ENCODE measurements around the gene MRPL46. TPM values are rescaled to one million over a fixed set of nuclear protein-coding genes. Genes with fewer than 3 reads are reported as not detected.
"Not testable (repeated sequence)": the region's sequence is repeated elsewhere in the genome, so short reads cannot be mapped to it uniquely, and the experiment has no call there.

MRPL46 gene
- total RNA-seq, 1 donor from 2014 or later = 25.9 TPM

- peaks cover 10% of the 10 kb centered on the region for H3K4me1 Mint-ChIP-seq
- H3K36me3 Mint-ChIP-seq (ENCODE audit: low read depth) = no peaks in the 10 kb centered on the region
- no peak for TF ChIP-seq CTCF (conservative IDR thresholded peaks at IDR 0.05)
- peaks cover 11% of the 10 kb centered on the region for H3K27me3 Mint-ChIP-seq (ENCODE audit: low read depth)
- H3K9me3 Mint-ChIP-seq = no peaks in the 10 kb centered on the region
- no peak overlapping the region for H3K27ac Mint-ChIP-seq (ENCODE audit: unreplicated experiment)
- no peak for DNase-seq (ENCODE audit: low read depth, low spot score)
- H3K4me3 Mint-ChIP-seq = no peak overlapping the region
These were observed 12.0 kb upstream of the MRPL46 start for GRCh38 chr15:88479169-88479568.

- TF ChIP-seq CTCF (conservative IDR thresholded peaks at IDR 0.05) = no peak
- no peaks in the 10 kb centered on the region for H3K9me3 Mint-ChIP-seq
- no peak for DNase-seq (ENCODE audit: low read depth, low spot score)
- H3K27ac Mint-ChIP-seq (ENCODE audit: unreplicated experiment) = no peak overlapping the region
- H3K4me3 Mint-ChIP-seq = no peak overlapping the region
- H3K27me3 Mint-ChIP-seq (ENCODE audit: low read depth) = peaks cover 6% of the 10 kb centered on the region
- H3K4me1 Mint-ChIP-seq = peaks cover 4% of the 10 kb centered on the region
- H3K36me3 Mint-ChIP-seq (ENCODE audit: low read depth) = no peaks in the 10 kb centered on the region
These were observed 10.7 kb upstream of the MRPL46 start for GRCh38 chr15:88477904-88478303.

- no peak for DNase-seq (ENCODE audit: low read depth, low spot score)
- H3K9me3 Mint-ChIP-seq = no peaks in the 10 kb centered on the region
- no peak for TF ChIP-seq CTCF (conservative IDR thresholded peaks at IDR 0.05)
- H3K4me1 Mint-ChIP-seq = peaks cover 4% of the 10 kb centered on the region
- no peak overlapping the region for H3K4me3 Mint-ChIP-seq
- H3K36me3 Mint-ChIP-seq (ENCODE audit: low read depth) = peaks cover under 1% of the 10 kb centered on the region
- H3K27ac Mint-ChIP-seq (ENCODE audit: unreplicated experiment) = no peak overlapping the region
- no peaks in the 10 kb centered on the region for H3K27me3 Mint-ChIP-seq (ENCODE audit: low read depth)
These were observed 9.9 kb upstream of the MRPL46 start for GRCh38 chr15:88477126-88477525.

GRCh38 chr15:88476635-88477060 is 9.5 kb upstream of the MRPL46 start:
- Mint-ChIP-seq H3K36me3 (ENCODE audit: low read depth) (peaks cover 2% of the 10 kb centered on the region), H3K27ac (ENCODE audit: unreplicated experiment) (no peak overlapping the region), H3K4me3 (no peak overlapping the region), H3K27me3 (ENCODE audit: low read depth) (no peaks in the 10 kb centered on the region), H3K4me1 (peaks cover 2% of the 10 kb centered on the region), H3K9me3 (no peaks in the 10 kb centered on the region)
- peak; percentile 18 for DNase-seq (ENCODE audit: low read depth, low spot score)
- TF ChIP-seq CTCF (conservative IDR thresholded peaks at IDR 0.05) = peak; percentile 75

- not testable (repeated sequence) for H3K4me3 Mint-ChIP-seq; H3K27me3 Mint-ChIP-seq (ENCODE audit: low read depth); DNase-seq (ENCODE audit: low read depth, low spot score); H3K36me3 Mint-ChIP-seq (ENCODE audit: low read depth); H3K4me1 Mint-ChIP-seq; H3K9me3 Mint-ChIP-seq; H3K27ac Mint-ChIP-seq (ENCODE audit: unreplicated experiment)
These were observed 6.6 kb upstream of the MRPL46 start for GRCh38 chr15:88473661-88474293.

GRCh38 chr15:88472225-88472624 is 5.0 kb upstream of the MRPL46 start:
- peaks cover 7% of the 10 kb centered on the region for H3K4me1 Mint-ChIP-seq
- DNase-seq (ENCODE audit: low read depth, low spot score) = no peak
- peak overlapping the region; percentile 50 for H3K4me3 Mint-ChIP-seq
- no peaks in the 10 kb centered on the region for H3K27me3 Mint-ChIP-seq (ENCODE audit: low read depth)
- peaks cover 2% of the 10 kb centered on the region for H3K36me3 Mint-ChIP-seq (ENCODE audit: low read depth)
- H3K27ac Mint-ChIP-seq (ENCODE audit: unreplicated experiment) = no peak overlapping the region
- H3K9me3 Mint-ChIP-seq = no peaks in the 10 kb centered on the region
- no peak for TF ChIP-seq CTCF (conservative IDR thresholded peaks at IDR 0.05)

Measured in neural crest cell (in vitro differentiated cells).